ENCODE measurements around the gene PTPRN2. TPM values are rescaled to one million over a fixed set of nuclear protein-coding genes. Genes with fewer than 3 reads are reported as not detected.
A peak's percentile ranks its signal among the peaks of the same experiment; 100 is the strongest.

PTPRN2 gene
- total and polyA plus RNA-seq, 8 donors, result 4.9 to 136 (median 46.8) TPM

DNA sequence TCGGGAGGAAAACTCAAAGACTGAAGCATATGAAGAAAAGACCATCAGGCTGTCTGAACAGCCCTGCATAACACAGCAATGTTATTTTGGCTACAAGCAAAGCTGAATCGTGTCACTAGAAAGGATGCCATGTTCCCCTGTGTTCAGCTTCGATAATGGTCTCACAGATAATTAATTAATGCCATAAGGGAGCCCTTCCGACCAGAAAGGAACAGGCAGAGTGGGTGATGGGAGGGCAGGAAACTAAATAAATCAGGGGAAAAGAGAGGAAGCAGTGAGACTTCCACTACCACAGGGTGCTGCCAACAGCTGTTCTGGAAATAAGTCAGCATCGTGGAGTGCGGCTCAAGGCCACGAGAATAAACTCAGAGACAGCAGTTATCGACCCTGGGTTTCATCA, 3.2 kb downstream of the PTPRN2 start:
- H3K36me3 ChIP-seq, result no peaks in the 10 kb centered on the region
- no peak for TF ChIP-seq EP300 (IDR thresholded peaks at IDR 0.05)
- TF ChIP-seq POLR2AphosphoS5 (IDR thresholded peaks at IDR 0.05), result no peak
- no peak for TF ChIP-seq POLR2A (IDR thresholded peaks at IDR 0.05)
- TF ChIP-seq, protein P1, sequence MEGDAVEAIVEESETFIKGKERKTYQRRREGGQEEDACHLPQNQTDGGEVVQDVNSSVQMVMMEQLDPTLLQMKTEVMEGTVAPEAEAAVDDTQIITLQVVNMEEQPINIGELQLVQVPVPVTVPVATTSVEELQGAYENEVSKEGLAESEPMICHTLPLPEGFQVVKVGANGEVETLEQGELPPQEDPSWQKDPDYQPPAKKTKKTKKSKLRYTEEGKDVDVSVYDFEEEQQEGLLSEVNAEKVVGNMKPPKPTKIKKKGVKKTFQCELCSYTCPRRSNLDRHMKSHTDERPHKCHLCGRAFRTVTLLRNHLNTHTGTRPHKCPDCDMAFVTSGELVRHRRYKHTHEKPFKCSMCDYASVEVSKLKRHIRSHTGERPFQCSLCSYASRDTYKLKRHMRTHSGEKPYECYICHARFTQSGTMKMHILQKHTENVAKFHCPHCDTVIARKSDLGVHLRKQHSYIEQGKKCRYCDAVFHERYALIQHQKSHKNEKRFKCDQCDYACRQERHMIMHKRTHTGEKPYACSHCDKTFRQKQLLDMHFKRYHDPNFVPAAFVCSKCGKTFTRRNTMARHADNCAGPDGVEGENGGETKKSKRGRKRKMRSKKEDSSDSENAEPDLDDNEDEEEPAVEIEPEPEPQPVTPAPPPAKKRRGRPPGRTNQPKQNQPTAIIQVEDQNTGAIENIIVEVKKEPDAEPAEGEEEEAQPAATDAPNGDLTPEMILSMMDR (IDR thresholded peaks at IDR 0.05), result no peak
- 53 to 77% (median 71%) methylated on average over 8 of the region's 8 CpGs for WGBS, 5 donors
- peaks cover 0 to 80% (median 28%) of the 10 kb centered on the region in 3 donors for H3K27me3 ChIP-seq
- H3K9me3 ChIP-seq, result peaks cover 0 to 11% (median 10%) of the 10 kb centered on the region in 4 donors
- DNase-seq, result no peak
- intact Hi-C loops (cut with DNase I; ENCODE audit: low total_unique reads), result no loop called here
- peak overlapping the region in 2 of 5 donors; percentile 83 to 86 for H3K27ac ChIP-seq
- H3K4me1 ChIP-seq, result peaks cover 24 to 72% (median 45%) of the 10 kb centered on the region in 4 donors
- H3K4me3 ChIP-seq, result no peak overlapping the region

DNA sequence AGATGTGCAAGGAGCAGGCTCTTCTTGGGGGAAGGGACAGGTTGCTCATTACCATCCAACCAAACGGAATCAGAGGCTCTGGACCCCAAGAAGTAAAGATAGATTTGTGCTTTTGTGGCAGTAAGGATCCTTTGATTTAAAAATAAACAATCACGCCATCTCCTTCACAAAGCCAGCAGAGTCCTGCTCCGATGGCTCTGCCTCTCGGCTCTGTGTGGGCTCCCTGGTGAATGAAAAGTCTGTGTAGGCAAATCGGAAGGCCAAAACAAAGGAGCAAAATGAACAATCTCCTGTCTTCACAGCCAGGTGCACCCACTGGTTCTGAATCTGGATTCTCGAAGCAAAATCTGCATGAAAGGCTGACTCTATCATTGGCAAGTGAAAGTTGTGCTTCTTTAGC, 3.8 kb downstream of the PTPRN2 start:
- peaks cover 0 to 75% (median 28%) of the 10 kb centered on the region in 3 donors for H3K27me3 ChIP-seq
- peaks cover 24 to 73% (median 45%) of the 10 kb centered on the region in 4 donors for H3K4me1 ChIP-seq
- peaks cover 0 to 15% (median 14%) of the 10 kb centered on the region in 4 donors for H3K9me3 ChIP-seq
- whole genome bisulfite sequencing, 5 donors, result 35 to 61% (median 48%) methylated on average over 6 of the region's 6 CpGs
- H3K36me3 ChIP-seq, result no peaks in the 10 kb centered on the region
- no peak for TF ChIP-seq EP300 (IDR thresholded peaks at IDR 0.05)
- TF ChIP-seq, protein P1 (IDR thresholded peaks at IDR 0.05), result no peak
- no peak for TF ChIP-seq POLR2AphosphoS5 (IDR thresholded peaks at IDR 0.05)
- peak overlapping the region in 4 of 5 donors; percentile 8 to 86 (median 68) for H3K27ac ChIP-seq
- H3K4me3 ChIP-seq, result no peak overlapping the region
- no peak for DNase-seq
- intact Hi-C loops (cut with DNase I; ENCODE audit: low total_unique reads), result no loop called here

DNA sequence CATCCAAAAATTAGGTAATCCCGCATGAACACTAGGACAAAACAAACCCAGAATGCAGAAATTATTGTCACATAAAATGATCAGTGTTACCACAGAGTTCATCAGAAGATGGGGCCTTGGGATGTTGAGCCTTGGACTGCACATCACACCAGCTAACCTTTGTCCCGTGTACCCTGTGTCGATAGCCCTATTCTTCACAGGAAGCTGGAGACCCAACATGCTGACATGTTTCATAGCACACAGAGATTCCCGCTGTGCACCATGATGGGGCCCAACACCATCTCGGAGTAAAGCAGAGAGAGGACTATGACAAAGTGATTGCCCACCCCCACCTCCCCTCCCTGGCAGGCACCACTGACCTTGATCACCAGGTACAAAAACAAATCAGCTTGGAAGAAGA, 4.5 kb downstream of the PTPRN2 start:
- Histone ChIP-seq H3K36me3 (no peaks in the 10 kb centered on the region), H3K9me3 (peaks cover 0 to 16% (median 15%) of the 10 kb centered on the region in 4 donors), H3K4me3 (no peak overlapping the region), H3K27me3 (peaks cover 0 to 68% (median 22%) of the 10 kb centered on the region in 3 donors), H3K4me1 (peaks cover 23 to 66% (median 39%) of the 10 kb centered on the region in 4 donors), H3K27ac (peak overlapping the region in 4 of 5 donors; percentile 8 to 86 (median 68))
- intact Hi-C loops (cut with DNase I; ENCODE audit: low total_unique reads), result no loop called here
- no peak for TF ChIP-seq POLR2AphosphoS5 (IDR thresholded peaks at IDR 0.05)
- TF ChIP-seq POLR2A (IDR thresholded peaks at IDR 0.05), result no peak
- TF ChIP-seq, protein P1 (IDR thresholded peaks at IDR 0.05), result no peak
- no peak for TF ChIP-seq EP300 (IDR thresholded peaks at IDR 0.05)
- DNase-seq, result no peak
- WGBS, 5 donors, result 80 to 94% (median 91%) methylated on average over 5 of the region's 5 CpGs

DNA sequence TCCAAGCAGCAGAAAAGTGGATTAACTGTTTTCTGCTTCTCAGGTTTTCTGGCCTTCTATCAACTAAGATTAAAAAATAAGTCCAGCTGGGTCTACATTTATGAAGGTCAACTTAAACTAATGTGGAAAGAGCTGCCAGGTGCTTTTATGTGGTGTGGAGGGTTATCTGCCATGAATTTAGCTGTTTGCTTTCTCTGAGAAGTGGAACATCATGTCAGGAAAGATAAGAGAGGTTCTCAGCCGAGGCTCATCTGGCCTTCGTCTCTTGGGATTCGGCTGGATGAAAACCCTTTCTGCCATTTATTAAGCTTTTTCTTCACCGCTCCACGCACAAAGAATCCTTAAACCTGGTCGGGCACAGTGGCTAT, 5.5 kb downstream of the PTPRN2 start:
- DNase-seq, result peak in 1 of 2 donors; percentile 53

DNA sequence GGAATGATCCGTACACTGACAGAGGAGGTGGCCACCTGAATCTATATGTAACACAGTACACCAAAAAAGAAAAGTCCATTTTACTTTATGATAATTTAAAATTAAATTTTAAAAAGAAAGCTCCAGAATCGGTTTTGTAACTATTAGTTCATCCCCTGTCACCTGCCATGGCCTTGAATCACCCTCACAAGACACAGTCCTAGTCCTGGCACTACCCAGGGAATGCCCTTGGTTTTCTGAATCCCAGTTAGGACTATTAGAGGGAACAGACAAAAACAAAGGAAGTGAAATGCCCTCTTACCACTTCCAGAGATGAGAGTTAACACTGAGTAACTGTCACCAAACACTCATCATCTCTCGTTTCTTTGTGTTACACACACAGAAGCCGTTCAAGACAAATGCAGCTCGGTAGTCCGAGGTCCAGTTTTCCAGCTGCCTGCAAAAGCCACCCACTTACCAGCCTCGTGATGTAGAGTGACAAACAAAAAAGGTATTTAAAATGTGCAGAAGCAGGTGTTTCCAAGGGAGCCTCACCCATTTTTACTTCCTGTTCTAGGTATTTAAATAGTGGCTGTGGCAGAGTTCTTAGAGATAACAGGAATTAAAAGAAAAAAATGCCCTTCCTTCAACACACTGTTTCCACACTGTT, 6.1 kb downstream of the PTPRN2 start:
- no peak overlapping the region for H3K4me3 ChIP-seq
- peak overlapping the region; percentile 76 to 87 (median 83) for H3K27ac ChIP-seq

More for the DNA sequence above, 5.5 kb downstream of the PTPRN2 start:
- Histone ChIP-seq H3K27me3 (peaks cover 0 to 60% (median 15%) of the 10 kb centered on the region in 3 donors), H3K27ac (peak overlapping the region; percentile 70 to 86 (median 80)), H3K4me3 (no peak overlapping the region), H3K9me3 (peaks cover 0 to 16% (median 15%) of the 10 kb centered on the region in 4 donors), H3K4me1 (peaks cover 17 to 59% (median 32%) of the 10 kb centered on the region in 4 donors), H3K36me3 (no peaks in the 10 kb centered on the region)
- 25 to 63% (median 51%) methylated on average over 6 of the region's 6 CpGs for WGBS, 5 donors
- TF ChIP-seq POLR2AphosphoS5 (IDR thresholded peaks at IDR 0.05) (peak in 2 of 3 donors; percentile 12 to 46), POLR2A (IDR thresholded peaks at IDR 0.05) (no peak)
- intact Hi-C loops (cut with DNase I; ENCODE audit: low total_unique reads), result no loop called here

More for the DNA sequence above, 6.1 kb downstream of the PTPRN2 start:
- intact Hi-C loops (cut with DNase I; ENCODE audit: low total_unique reads), result no loop called here
- no peak for TF ChIP-seq POLR2A (IDR thresholded peaks at IDR 0.05)
- peak in 2 of 3 donors; percentile 52 to 62 for TF ChIP-seq POLR2AphosphoS5 (IDR thresholded peaks at IDR 0.05)
- Histone ChIP-seq H3K36me3 (no peaks in the 10 kb centered on the region), H3K4me1 (peaks cover 12 to 54% (median 28%) of the 10 kb centered on the region in 4 donors), H3K27me3 (peaks cover 0 to 55% (median 10%) of the 10 kb centered on the region in 3 donors), H3K9me3 (peaks cover 0 to 16% (median 15%) of the 10 kb centered on the region in 4 donors)
- DNase-seq, result peak; percentile 76 to 90
- WGBS, 5 donors, result 27 to 48% (median 35%) methylated on average over 7 of the region's 7 CpGs
